ENCODE results near the gene ASAH2B.

ASAH2B gene

DNA sequence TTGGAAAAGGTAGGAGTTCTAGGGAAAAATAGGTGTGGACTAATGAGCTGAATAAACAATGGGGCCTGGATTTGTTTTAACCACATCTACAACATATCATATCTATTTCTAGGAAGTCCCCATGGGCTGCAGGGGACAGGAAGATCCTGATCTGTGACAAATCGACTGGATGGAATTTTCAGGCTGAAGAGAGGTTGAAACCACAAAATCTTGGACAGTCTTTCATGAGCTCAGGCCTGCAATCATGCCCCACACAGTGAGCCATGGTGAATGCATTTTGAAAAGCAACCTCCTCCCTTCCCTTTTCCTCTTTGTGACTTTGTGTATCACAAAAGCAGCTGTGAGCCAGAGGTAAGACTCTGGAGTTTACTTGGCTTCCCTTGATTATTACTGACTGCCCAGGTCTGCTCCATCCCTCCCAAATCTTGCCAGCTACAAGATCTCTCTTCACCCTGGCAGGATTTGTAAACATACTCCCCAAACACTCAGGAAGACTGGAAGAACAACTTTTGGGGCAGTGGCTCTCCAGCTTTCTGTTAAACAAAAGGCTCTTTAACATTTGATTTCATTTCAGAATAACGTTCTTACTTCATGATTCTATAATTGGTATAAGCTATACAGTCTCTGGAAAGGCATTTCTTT, 66.4 kb downstream of the ASAH2B start:
- in situ Hi-C loops (cut with MboI; ENCODE audit: low pct_unique_long_range_greater_than_20kb, low sequenced_read_pairs, unreplicated experiment), result no loop called here
- TF ChIP-seq, protein P1, sequence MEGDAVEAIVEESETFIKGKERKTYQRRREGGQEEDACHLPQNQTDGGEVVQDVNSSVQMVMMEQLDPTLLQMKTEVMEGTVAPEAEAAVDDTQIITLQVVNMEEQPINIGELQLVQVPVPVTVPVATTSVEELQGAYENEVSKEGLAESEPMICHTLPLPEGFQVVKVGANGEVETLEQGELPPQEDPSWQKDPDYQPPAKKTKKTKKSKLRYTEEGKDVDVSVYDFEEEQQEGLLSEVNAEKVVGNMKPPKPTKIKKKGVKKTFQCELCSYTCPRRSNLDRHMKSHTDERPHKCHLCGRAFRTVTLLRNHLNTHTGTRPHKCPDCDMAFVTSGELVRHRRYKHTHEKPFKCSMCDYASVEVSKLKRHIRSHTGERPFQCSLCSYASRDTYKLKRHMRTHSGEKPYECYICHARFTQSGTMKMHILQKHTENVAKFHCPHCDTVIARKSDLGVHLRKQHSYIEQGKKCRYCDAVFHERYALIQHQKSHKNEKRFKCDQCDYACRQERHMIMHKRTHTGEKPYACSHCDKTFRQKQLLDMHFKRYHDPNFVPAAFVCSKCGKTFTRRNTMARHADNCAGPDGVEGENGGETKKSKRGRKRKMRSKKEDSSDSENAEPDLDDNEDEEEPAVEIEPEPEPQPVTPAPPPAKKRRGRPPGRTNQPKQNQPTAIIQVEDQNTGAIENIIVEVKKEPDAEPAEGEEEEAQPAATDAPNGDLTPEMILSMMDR (IDR thresholded peaks at IDR 0.05; ENCODE audit: extremely low read depth, insufficient read depth, missing control alignments), result no peak
- DNase-seq (ENCODE audit: low spot score), result no peak

DNA sequence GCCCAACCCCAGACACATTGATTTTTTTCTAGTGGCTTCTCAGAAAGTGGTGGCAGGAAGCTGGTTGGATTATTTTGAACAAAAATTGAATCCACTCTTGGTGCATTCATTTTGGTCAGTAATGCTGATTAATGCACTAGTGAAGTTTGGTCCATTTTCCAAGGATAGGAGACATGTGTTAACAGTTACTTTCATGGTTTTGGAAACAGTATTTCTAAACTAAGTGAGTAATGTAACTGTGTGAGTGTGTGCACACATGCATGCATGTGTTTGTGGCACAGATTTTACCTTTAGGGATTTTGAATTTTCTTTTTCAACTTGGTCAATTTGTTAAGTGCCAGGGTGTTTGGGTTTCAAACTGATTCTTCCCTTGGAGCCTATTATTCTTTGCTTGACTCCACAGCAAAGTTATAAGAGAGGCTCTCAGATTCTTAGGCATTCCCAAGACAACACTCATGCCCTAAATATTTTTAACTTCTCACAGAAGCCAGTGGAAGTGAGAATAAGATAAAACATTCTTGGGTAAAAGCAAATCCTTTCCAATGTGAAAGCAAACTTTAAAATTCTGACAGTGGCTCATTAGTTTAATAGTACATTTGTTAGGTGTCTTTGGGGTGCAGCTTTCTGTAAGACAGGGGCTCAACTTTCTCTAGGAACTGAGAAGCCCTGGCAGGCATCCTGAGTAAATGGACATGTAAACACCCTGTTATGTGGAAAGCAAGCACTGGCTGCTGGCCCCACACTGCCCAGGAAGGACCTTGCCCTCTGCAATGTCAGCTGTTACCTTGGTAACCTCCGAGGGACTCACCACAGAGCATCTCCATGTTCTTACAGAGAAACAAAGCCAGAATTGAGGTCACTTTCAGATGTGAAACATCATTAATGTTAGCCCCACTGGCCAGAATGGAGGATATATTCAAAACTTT, 68.4 kb downstream of the ASAH2B start:
- in situ Hi-C loops (cut with MboI; ENCODE audit: low pct_unique_long_range_greater_than_20kb, low sequenced_read_pairs, unreplicated experiment), result no loop called here

More for the DNA sequence above, 68.4 kb downstream of the ASAH2B start:
- no peak for DNase-seq (ENCODE audit: low spot score)
- TF ChIP-seq, protein P1 (IDR thresholded peaks at IDR 0.05; ENCODE audit: extremely low read depth, insufficient read depth, missing control alignments), result no peak

Measured in GM13977 (cell line).